ENCODE measurements around the gene ARF6. TPM values are rescaled to one million over a fixed set of nuclear protein-coding genes. Genes with fewer than 3 reads are reported as not detected.
A peak's percentile ranks its signal among the peaks of the same experiment; 100 is the strongest.

Gene ARF6
- total RNA-seq (2014; rRNA removed; shearing (Covaris generic)), result 58.1 and 66.9 TPM in 2 replicates

DNA sequence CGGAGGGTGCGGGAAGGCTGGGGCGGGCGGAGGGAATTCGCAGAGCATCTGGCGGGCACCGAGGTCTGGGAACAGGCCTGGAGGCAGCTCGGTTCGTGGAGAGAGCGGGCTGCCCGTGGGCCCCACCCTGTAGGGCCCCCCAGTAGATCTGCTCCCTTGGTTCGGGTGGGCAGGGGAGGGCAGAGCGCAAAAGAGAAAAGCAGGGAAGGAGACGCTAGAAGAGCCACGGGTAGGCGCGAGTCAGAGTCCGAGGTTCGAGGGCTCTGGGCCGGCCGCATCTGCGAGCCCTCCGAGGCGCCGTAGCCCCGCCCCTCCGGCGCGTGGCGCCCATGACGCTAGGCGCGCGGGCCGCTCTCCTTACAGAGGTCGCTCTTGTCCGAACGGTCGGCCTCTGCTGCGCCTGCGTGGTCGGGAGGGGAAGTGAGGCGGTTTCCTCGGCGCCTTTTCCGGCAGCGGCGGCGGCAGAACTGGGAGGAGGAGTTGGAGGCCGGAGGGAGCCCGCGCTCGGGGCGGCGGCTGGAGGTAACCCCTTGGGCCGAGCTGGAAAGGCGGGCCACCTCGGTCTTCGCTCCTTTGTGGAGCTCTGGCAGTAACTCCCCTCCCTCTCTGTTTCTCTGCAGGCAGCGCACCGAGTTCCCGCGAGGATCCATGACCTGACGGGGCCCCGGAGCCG lies at the start of gene ARF6:
ARF6 (plus strand) TSS at position 447 of the 673 bp plus-strand sequence. CDS start 655 bp downstream, outside the sequence.
- peak; percentile 96 for DNase-seq (ENCODE audit: low read depth)

DNA sequence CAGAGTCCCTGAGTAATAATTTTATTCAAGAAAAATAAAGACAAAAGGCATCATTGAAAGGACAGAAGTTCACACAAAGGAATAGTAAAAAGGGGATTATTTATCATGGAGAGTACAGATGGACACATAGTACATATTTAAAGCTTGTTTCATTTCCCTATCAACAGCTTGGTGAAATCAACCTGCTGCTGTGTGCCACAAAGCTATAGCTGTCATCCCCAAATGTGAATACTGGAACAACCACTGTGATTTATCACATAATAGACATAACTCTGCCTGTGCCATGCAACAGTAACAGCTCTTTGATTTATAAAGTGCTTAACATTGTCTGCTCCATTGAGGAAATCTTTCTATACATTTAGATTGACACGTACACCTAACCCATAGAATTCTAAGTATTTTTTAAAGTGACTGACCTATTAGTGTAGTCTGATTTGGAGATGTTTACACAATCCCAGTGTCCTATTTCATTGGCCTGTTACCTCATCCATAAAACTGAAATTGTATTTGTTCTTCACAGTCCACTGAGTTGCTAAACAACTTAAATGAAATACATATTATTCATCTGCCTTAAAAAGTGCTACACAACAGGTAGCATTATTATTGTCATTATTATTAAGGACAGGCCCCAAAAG lies 43.6 kb upstream of the ARF6 start:
- DNase-seq (ENCODE audit: low read depth), result no peak

DNA sequence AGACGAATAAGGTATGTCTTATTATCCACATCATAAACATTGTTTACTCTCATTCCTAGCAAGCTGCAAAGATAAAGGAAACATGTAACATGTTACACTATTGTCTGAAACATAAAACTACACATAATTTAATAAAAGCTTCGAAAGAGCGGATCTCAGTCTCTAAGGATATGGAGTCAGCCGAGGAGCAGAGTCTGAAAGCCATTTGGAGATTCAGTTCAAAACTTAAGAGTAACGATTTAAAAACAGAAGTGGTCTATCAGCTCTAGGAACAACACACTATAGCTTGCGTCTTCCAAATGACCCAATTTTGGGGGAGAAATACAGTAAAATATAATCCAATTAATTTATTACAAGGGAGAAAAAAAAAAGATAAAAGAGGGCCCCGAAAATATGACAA lies 41.1 kb upstream of the ARF6 start:
- DNase-seq (ENCODE audit: low read depth), result peak; percentile 9

DNA sequence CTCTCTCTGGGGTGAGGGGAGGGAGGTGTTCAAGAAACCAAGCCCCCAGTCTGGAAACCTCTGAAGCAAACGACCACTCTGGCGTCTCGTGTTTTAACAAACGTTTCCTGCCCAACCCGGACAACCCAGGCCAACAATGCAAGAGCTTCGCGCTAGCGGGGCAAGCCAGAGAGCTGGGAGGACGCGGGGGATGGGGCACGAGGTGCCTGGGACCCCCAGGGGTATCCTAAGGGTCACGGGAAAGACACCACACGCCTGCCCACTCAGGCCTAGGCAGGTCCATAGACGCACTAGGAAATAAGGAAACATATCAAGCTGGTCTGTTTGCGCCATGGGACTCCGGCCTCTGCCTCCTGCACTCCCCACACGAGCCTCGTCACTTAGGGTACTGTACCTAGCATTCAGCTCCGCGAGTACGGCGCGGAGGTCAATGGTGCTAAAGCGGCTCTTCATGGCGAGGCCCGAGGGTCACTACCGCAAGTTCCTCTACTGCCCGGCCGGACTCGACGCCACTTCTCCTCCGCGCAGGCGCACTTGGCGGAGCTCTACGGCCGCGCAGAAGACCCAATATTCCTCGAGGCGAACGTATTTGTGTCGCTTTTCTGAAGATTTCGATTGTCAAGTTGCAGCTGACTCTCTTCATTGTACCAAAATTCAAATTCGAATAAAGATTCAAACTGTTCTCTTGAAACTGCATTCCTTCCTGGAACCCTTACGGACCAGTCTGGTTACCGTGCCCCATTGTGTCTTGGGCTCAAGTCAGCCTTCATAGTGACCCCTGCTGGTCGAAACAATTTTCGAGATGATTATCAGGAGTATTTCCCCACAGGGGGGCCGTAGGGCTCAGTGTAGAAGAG lies 40.4 kb upstream of the ARF6 start, which contains the start of gene NEMF:
NEMF (minus strand) TSS at position 488 of the 857 bp plus-strand sequence; CDS start at position 453, 35 bp downstream.
- peak; percentile 84 for DNase-seq (ENCODE audit: low read depth)

DNA sequence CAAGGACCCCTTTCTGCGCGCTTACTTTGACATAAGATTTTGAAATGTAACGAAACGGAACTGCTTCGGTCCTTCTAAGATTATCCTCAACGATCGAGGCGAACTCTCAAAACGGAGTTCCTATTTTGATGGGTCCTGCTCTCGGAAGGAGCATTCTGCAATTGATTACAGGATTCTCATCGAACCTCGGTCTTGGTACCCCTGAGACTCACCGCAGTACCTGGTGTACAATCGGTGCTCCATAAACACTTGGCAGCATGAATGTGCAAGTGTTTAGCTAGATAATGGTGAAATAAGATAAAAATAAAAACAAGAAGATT lies 39.8 kb upstream of the ARF6 start:
- DNase-seq (ENCODE audit: low read depth), result no peak

DNA sequence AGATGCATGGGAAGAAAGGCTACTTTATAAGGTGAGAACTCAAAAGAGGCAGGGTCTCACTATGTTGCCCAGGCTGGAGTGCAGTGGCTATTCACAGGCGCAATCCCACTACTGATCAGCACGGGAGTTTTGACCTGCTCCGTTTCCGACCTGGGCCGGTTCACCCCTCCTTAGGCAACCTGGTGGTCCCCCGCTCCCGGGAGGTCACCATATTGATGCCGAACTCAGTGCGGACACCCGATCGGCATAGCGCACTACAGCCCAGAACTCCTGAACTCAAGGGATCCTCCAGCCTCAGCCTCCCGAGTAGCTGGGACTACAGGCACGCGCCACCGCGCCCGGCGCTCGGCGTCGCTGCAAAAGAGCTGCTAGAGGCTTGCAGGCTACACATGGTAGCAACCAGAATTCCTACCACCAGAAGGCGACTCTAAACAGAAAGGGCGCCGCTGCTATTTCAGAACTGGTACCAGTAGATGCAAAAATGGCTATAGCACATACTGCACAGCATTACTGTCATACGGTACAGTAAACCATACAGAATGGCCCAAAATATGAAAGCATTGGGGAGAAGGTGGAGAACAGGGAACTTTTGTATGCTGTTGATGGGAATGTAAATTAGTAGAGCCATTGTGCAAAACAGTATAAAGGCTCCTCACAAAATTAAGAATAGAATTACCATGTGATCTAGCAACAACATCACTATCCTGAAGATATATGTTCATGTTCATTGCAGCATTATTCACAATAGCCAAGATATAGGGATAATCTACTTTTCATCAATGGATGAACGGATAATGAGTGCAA lies 39.1 kb upstream of the ARF6 start:
- peak; percentile 76 for DNase-seq (ENCODE audit: low read depth)

DNA sequence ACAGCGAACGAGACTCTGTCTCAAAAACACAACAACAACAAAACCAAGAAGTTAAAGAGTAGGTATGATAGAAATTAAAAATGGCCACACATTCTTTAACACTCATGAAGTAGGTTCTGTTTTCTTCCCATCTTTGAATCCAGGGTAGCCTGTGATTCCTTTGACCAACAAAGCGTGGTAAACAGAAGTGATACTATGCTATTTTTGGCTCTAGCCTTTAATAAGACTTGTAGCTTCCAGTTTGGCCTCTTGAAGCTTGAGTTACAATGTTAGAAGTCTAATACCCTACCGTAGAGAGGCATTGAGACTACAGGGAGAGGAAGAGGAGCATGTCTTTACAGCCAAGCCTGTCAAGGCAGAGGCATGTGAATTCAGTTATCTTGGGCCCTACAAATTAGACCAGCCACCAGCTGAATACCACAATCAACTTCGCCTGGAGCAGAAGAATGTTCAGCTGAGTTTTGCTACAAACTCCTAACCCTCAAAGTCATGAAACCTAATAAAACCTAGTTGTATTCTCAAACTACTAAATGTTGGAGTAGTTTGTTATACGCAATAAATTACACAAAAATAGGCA lies 35.4 kb upstream of the ARF6 start:
- no peak for DNase-seq (ENCODE audit: low read depth)

DNA sequence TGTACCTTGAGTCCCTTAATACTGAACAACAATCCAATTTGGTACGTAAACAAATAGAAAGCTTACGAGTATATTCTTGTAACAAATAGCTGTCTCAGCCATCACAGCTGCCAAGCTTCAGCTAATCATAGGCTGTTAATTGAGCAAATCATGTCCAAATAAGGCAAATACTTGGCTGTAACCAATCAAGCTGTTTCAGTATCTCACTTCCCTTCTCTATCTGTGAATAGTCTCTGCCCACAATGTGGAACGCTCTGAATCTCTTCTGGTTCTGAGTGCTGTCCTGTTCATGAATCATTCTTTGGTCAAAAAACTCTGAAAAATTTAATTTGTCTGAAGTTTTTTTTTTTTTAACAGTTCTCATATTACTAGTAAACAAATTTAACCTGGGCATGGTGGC lies 34.5 kb upstream of the ARF6 start:
- no peak for DNase-seq (ENCODE audit: low read depth)

DNA sequence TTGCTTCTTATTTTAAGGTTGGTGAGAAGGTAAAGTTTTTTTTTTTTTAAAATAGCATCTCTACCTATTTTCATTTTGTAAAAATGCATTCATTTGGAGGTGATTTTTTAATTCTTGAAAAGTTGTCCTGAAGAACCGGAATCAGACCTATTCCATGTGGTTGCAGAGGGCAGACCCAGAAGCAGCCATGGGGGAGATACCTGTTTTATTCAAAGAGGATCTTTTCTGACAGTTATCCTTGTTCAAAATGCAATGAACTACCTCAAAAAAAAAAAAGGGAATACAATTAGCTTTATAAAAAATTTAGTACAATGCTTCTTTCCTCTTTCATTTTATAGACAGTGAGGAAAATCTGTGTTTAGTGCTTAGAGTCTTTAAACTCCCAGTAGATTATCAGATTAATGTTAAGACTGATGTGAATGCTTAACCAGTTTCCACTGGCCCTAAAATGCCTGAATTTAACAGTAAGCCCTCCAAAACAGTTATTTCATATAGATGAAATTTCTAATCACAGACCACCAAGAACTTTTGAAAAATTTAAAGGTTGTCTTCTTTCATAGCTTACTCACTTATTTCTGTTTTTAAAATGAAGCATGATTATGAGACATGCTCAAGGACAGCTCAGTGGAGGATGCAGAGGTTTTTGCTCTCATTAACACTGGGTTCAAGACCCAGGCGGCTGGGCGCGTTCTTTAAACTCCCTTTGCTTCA lies 31.7 kb upstream of the ARF6 start:
- DNase-seq (ENCODE audit: low read depth), result no peak

DNA sequence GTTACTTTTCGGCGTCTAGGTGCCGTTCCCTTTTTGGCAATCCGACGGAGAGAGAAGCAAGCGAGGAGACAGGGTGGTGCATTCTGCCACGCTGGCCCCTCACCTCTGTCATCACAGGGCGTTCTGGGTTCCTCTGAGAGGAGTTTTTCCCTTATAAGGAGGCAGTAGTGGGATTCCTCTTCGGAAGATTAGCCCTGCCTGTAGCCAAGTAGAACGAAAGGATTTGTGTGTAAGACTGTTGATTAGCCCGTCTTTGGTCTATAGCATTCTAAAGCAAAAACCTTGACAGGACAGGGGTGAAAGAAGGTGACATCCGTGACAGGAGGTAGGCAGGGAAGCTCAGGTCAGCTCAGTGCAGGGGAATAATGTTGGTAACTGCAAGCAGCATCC lies 31.2 kb upstream of the ARF6 start:
- peak; percentile 82 for DNase-seq (ENCODE audit: low read depth)

DNA sequence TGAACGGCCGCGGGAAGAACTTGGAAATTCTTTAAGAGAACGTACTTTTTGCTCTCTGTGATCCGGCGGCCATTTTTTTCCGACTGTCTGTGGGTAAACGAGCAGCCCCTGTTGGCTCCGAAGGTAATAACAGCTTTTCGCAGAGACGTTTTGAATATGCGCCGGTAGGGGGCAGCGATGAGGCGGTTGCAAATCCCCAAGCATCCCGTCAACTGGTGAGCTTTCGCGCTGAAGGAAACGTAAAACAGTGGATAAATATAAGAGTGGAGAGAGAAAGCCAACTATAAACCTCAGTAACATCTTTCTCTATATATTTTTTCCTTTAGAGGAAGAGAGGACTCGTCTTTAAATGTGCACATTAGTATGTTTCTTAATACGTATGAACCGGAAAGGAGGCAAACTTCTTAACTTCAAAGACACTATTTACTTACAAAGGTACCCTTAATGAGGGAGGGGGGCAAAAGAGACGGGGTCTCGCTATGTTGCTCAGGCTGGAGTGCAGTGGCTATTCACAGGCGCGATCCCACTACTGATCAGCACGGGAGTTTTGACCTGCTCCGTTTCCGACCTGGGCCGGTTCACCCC lies 30.7 kb upstream of the ARF6 start:
- peak; percentile 83 for DNase-seq (ENCODE audit: low read depth)

DNA sequence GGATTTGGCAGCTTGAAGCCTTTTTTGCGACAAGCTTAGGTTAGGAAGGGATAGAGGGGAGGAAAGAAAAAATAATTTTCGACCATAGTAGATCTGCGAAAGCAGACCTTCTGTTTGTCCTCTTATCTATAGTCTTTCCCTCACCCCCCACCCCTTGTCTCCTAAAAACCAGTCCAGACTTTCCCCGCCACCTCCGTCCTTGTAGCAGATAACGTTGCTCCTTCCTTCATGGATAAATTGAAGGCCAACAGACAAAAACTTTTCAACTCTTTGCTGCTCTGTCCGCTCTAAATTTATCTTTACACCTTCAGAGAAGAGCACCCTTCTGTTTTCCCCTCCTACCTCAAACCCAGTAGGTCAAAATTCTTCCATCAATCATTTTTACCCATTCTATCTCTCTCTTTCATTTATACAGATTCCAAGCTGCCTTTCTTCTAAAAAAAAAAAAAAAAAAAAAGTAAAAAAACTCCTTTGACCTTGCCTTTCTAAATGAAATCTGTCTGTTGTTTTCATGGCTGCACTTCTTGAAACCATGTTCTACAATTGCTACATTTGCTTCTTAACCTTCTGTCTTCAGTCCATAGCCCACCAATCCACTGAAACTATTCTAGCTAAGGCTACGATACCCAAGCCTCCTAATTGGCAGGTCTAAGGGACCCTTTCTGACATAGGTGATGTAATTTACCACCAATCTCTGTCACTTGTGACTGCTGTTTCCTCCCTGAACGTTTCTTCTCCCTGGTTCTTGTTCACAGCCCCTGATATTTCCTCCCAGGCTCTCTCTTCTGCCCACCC lies 29.2 kb upstream of the ARF6 start:
- DNase-seq (ENCODE audit: low read depth), result no peak

DNA sequence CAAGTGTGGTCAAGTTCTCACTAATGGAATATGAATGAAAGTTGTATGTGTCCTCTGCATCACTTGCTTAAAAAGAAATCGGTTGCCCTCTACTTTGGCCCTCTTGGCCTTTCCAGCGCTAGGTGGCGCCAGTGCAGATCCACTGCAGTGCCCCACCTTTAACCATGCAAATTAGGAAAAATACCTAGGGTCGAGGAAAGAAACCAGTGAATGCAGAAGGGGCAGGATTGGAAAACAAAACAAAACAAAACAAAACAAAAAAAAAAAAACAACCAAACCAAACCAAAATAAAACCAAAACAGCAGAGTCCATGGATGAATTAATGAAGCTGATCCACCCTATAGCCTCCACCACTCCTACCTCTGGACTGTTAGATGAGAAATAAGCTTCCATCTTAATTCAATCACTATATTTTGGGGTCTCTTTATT lies 27.4 kb upstream of the ARF6 start:
- peak; percentile 62 for DNase-seq (ENCODE audit: low read depth)

DNA sequence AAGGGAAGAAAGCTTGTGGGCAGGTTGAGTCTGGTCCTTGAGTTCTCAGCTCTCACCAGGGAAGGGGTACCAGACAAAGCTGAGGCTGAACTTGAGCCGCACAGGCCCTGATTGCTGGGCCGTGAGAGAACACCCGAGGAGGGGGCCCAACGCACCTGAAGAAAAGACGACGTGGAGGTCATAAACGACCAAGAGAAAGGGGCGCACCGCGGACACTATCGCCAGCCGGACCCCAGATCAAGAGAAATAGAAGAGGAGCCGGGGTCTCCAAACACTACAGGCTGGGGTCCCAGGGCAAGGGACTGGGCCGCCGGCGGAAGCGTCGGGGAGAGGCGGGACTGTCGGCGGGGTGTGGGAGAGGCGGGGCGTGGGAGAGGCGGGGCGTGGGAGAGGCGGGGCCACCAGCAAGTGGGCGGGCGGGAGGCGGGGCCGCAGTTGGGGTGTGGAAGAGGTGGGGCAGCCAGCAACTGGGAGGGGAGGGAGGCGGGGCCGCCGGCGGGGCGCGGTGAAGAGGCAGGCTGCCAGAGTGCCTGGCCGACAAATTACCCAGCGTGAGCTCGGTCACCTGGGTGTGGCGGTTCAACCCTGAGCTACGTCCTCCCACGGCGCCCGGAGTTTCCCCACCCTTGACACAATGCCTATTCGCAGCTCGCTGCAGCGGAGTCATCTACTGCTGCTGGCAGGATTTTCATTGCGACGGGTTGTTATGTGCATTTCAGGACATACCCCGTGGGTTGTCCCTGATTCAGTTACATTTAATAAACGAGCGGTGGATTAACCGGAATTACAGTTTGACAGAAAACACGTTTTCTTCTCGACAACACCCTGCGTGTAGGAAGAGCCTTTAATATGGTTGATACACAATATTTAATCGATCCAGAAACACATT lies 24.8 kb upstream of the ARF6 start:
- DNase-seq (ENCODE audit: low read depth), result peak; percentile 91

DNA sequence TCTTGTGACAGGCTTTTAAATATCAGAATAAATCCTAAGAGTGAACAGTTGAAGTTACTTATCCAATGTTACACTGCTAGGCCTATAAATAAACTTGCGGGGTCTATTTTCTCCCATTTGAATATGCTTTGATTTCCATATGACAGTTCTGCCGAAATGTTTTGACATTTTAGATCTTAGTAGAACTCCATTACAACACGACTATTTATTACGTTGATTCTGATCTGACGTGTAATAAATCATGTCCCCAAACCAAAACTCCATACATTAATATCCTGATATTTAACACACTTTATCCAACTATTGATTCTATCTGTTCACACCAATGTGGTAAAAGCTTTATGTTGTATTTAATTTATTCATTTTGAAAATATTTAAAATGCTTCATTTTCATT lies 24.2 kb upstream of the ARF6 start:
- DNase-seq (ENCODE audit: low read depth), result no peak

DNA sequence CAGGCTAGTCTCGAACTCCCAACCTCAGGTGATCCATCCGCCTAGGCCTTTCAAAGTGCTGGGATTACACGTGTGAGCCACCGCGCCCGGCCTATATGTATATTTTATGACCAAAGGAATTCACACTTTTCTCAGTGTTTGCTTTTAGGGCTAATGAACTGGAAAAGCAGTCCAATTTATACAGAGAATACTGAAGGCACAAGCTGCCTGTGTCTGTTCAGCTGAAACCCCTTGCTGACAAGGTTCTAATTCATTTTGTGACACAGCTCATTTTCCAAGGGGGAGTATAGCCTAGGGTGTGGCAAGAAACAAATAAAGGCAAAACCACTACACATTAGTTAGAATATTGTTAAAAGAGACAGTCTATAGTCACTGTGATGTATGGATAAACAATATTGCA lies 22.0 kb upstream of the ARF6 start:
- DNase-seq (ENCODE audit: low read depth), result no peak

DNA sequence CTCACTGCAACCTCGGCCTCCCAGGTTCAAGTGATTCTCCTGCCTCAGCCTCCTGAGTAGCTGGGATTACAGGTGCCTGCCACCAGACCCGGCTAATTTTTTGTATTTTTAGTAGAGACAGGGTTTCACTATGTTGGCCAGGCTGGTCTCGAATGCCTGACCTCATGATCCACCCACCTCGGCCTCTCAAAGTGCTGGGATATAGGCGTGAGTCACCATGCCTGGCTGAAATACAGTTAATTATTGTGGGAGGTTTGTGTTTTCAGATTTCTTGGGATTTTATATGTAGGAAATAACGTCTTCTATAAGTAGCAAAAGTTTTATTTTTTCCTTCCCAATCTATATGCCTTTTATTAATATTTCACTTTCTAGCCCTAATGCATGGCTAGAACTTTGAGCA lies 19.3 kb upstream of the ARF6 start:
- DNase-seq (ENCODE audit: low read depth), result peak; percentile 51

DNA sequence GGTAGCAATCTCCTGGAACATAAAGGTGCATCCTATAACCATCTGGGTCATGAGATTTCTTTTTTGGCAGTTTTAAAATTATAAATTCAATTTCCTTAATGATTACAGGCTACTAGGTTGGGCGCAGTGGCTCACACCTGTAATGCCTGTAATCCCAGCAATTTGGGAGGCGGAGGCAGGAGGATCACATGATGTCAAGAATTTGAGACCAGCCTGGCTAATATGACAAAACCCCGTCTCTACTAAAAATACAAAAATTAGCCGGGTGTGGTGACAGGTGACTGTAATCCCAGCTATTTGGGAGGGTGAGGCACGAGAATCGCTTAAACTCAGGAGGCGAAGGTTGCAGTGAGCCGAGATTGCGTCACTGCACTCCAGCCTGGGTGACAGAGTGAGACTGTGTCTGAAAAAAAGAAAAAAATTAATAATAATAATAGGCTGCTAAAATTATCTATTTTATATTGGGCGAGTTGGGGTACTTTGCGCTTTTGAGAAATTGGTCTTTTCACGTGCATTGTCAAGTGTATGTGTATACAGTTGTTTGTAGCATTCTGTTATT lies 17.2 kb upstream of the ARF6 start:
- no peak for DNase-seq (ENCODE audit: low read depth)

All from M059J (cell line).